CD4-positive, alpha-beta T cell treated with Interferon alpha-2 for 1 hour (primary cell): ENCODE results near the gene CDC23.
"Not testable (repeated sequence)": the region's sequence is repeated elsewhere in the genome, so short reads cannot be mapped to it uniquely, and the experiment has no call there.

Experiments used
- DNase-seq, 2 donors: peaks; one replicate each; pipeline ENCODE4 v3.0.0-alpha.2; 2020 to 2022

The CDC23 gene

GRCh38 chr5:138213161-138214029 is at the start of gene CDC23:
Gene CDC23 (minus strand): TSS chr5:138213323. CDS start chr5:138213312, 11 bp downstream.
- peak; percentile 94 to 97 for DNase-seq

GRCh38 chr5:138258704-138259292 is 45.7 kb upstream of the CDC23 start:
- no peak for DNase-seq

- no peak for DNase-seq
Measured at GRCh38 chr5:138257583-138257982, 44.5 kb upstream of the CDC23 start.

- DNase-seq, result no peak
Measured at GRCh38 chr5:138252944-138253343, 39.8 kb upstream of the CDC23 start.

- not testable (repeated sequence) for DNase-seq
Measured at GRCh38 chr5:138247800-138248199, 34.7 kb upstream of the CDC23 start.

GRCh38 chr5:138246822-138247221 is 33.7 kb upstream of the CDC23 start:
- no peak for DNase-seq

GRCh38 chr5:138246334-138246733 is 33.2 kb upstream of the CDC23 start:
- DNase-seq, result no peak

GRCh38 chr5:138245717-138246116 is 32.6 kb upstream of the CDC23 start:
- DNase-seq, result no peak

- no peak for DNase-seq
Measured at GRCh38 chr5:138243794-138244193, 30.7 kb upstream of the CDC23 start.

GRCh38 chr5:138241688-138242571 is 28.8 kb upstream of the CDC23 start:
- peak in 1 of 2 donors; percentile 8 for DNase-seq

GRCh38 chr5:138240650-138241385 is 27.7 kb upstream of the CDC23 start:
- no peak for DNase-seq

GRCh38 chr5:138238034-138238433 is 24.9 kb upstream of the CDC23 start:
- DNase-seq, result no peak

- DNase-seq, result no peak
Measured at GRCh38 chr5:138234651-138235050, 21.5 kb upstream of the CDC23 start.

GRCh38 chr5:138233280-138233679 is 20.2 kb upstream of the CDC23 start:
- DNase-seq, result no peak

GRCh38 chr5:138230981-138231589 is 18.0 kb upstream of the CDC23 start:
- no peak for DNase-seq

GRCh38 chr5:138230261-138230660 is 17.1 kb upstream of the CDC23 start:
- DNase-seq, result no peak

GRCh38 chr5:138229387-138229786 is 16.3 kb upstream of the CDC23 start:
- DNase-seq, result no peak

- no peak for DNase-seq
Measured at GRCh38 chr5:138226910-138227309, 13.8 kb upstream of the CDC23 start.

- no peak for DNase-seq
Measured at GRCh38 chr5:138224712-138225111, 11.6 kb upstream of the CDC23 start.

GRCh38 chr5:138223532-138223931 is 10.4 kb upstream of the CDC23 start:
- DNase-seq, result no peak

- DNase-seq, result no peak
Measured at GRCh38 chr5:138216799-138217198, 3.7 kb upstream of the CDC23 start.

GRCh38 chr5:138212828-138213160 is 329 bp downstream of the CDC23 start:
- DNase-seq, result no peak
